GM18873 (cell line): Measurements from ENCODE around the gene TMC6.
"Not testable (repeated sequence)": the region's sequence is repeated elsewhere in the genome, so short reads cannot be mapped to it uniquely, and the experiment has no call there.

Experiments used
- ATAC-seq: cut with Tn5 transposase; IDR thresholded peaks from one replicate; pipeline ENCODE4 v1.9.1; 2021; ENCODE audit warnings: mild to moderate bottlenecking, moderate library complexity, moderate number of reproducible peaks; ENCODE audit not compliant: unreplicated experiment, low FRiP score

TMC6 gene

GRCh38 chr17:78082988-78083387 lies 45.6 kb downstream of the TMC6 start:
- no peak for ATAC-seq

GRCh38 chr17:78082355-78082872 lies 46.1 kb downstream of the TMC6 start:
- not testable (repeated sequence) for ATAC-seq

- ATAC-seq: no peak
These were observed 47.0 kb downstream of the TMC6 start for GRCh38 chr17:78081551-78081950.

GRCh38 chr17:78079253-78079652 lies 49.3 kb downstream of the TMC6 start:
- ATAC-seq: no peak

- ATAC-seq: no peak
These were observed 53.0 kb downstream of the TMC6 start for GRCh38 chr17:78075545-78075944.

GRCh38 chr17:78075011-78075410 lies 53.5 kb downstream of the TMC6 start:
- ATAC-seq: no peak

- ATAC-seq: no peak
These were observed 55.6 kb downstream of the TMC6 start for GRCh38 chr17:78072961-78073360.

- ATAC-seq: no peak
These were observed 58.9 kb downstream of the TMC6 start for GRCh38 chr17:78069695-78070094.

GRCh38 chr17:78066976-78067375 lies 61.6 kb downstream of the TMC6 start:
- ATAC-seq: not testable (repeated sequence)

- ATAC-seq: no peak
These were observed 63.8 kb downstream of the TMC6 start for GRCh38 chr17:78064708-78065107.

GRCh38 chr17:78063489-78063888 lies 65.1 kb downstream of the TMC6 start:
- no peak for ATAC-seq

- ATAC-seq: no peak
These were observed 66.0 kb downstream of the TMC6 start for GRCh38 chr17:78062596-78062995.
